Heart left ventricle (tissue), 16 donors: ENCODE data around the gene SMPDL3A. TPM values are rescaled to one million over a fixed set of nuclear protein-coding genes. Genes with fewer than 3 reads are reported as not detected.
A peak's percentile ranks its signal among the peaks of the same experiment; 100 is the strongest.
"Not testable (repeated sequence)": the region's sequence is repeated elsewhere in the genome, so short reads cannot be mapped to it uniquely, and the experiment has no call there.

Experiments used
- ATAC-seq, 4 donors: fragments of 200-7000 bp; cut with Tn5 transposase; one replicate each; pipeline ENCODE4 v1.9.1; 2020 to 2022; ENCODE audit warnings: moderate library complexity in 4 of 4, mild to moderate bottlenecking in 3 of 4, moderate number of reproducible peaks in 1 of 4
- DNase-seq, 5 donors: peaks; one replicate each; pipeline ENCODE4 v3.0.0-alpha.2; 2020
- H3K27ac ChIP-seq, 12 donors: fragments of 200-600 bp; sonication (generic) in 4 of 12; one replicate each; pipeline versions ENCODE4 v1.5.0 to v1.8.0; 2016 to 2022; ENCODE audit warnings: mild to moderate bottlenecking in 2 of 12
- H3K27me3 ChIP-seq, 9 donors: fragments of 200-600 bp; sonication (generic) in 2 of 9; one replicate each; pipeline versions ENCODE4 v1.5.1 to v1.8.0; 2016 to 2022; ENCODE audit warnings: mild to moderate bottlenecking in 3 of 9
- H3K36me3 ChIP-seq, 9 donors: fragments of 200-600 bp; sonication (generic) in 2 of 9; one replicate each; pipeline versions ENCODE4 v1.5.0 to v1.8.0; 2018 to 2022; ENCODE audit warnings: mild to moderate bottlenecking in 2 of 9
- H3K4me1 ChIP-seq, 12 donors: fragments of 200-600 bp; sonication (generic) in 4 of 12; one replicate each; pipeline versions ENCODE4 v1.5.0 to v1.8.0; 2016 to 2022; ENCODE audit warnings: mild to moderate bottlenecking in 3 of 12
- H3K4me3 ChIP-seq, 12 donors: fragments of 200-600 bp; sonication (generic) in 4 of 12; one replicate each; pipeline versions ENCODE4 v1.5.0 to v1.8.0; 2017 to 2022; ENCODE audit warnings: mild to moderate bottlenecking in 9 of 12, moderate library complexity in 4 of 12
- H3K9me3 ChIP-seq, 12 donors: fragments of 200-600 bp; sonication (generic) in 4 of 12; one replicate each; pipeline versions ENCODE4 v1.5.0 to v1.8.0; 2016 to 2022; ENCODE audit warnings: mild to moderate bottlenecking in 1 of 12
- POLR2A ChIP-seq, 2 donors: fragments of 450-650 bp; IDR thresholded peaks; one replicate each; pipeline ENCODE4 v1.6.1; 2017; ENCODE audit warnings: antibody characterized with exemption in 2 of 2, mild to moderate bottlenecking in 2 of 2, moderate library complexity in 2 of 2
- WGBS, 4 donors: extraction: QIAGEN DNeasy Blood & Tissue Kit in 2 of 4; methylation state at CpG; one replicate each; pipeline versions ENCODE4 v1.1.5 to v1.1.7; 2013 to 2018; 5-methylcytosine and 5-hydroxymethylcytosine counted together
- intact Hi-C, 10 donors: fragments of 100-400 bp; cut with DNase I; formaldehyde crosslinking; loops; one replicate each; pipeline versions ENCODE4 v1.11.1 to v1.14.2; 2022
- polyA plus RNA-seq, 2 donors: library from polyadenylated mRNA; stranded (reverse); fragments of 200-250 nt; gene quantifications; one replicate each; pipeline ENCODE4 v1.2.3, GENCODE V29; 2013
- total RNA-seq, 9 donors: library from RNA; depleted of rRNA in 2 of 9; stranded (reverse); fragments of >200 nt in 2 of 9; fragmentation: NEBNext Ultra II Directional in 3 of 9; extraction: Animal tissue kit (Norgen Biotek cat#: 25700) in 3 of 9; gene quantifications; one replicate each; pipeline versions ENCODE4 v1.1.0 to v1.2.4, GENCODE V29; 2016 to 2023
- TF ChIP-seq, protein P1 (sequence below), 12 donors: fragments of 200-600 bp; sonication (generic) in 4 of 12; IDR thresholded peaks; one replicate each; pipeline versions ENCODE4 v1.5.0 to v1.8.0; 2018 to 2022; ENCODE audit warnings: antibody characterized with exemption in 12 of 12, mild to moderate bottlenecking in 5 of 12
- donor health status: ischemic (EF 13 %, LVEDD 7.1; RV severe dilation, severe dysfunction).
- donor health status: healthy with polysubstance abuse.
- donor health status: DM: no; HTN: yes; CAD: no.
- donor health status: DM: no; HTN: no; CAD: no.
- donor health status: ischemic (EF 25% LVEDD 6.9; RV normal size, moderate dysfunction).
- donor health status: ischemic (EF 25% LVEDD 5.7; RV mildly dilated, moderate dysfunction).
- donor health status: healthy.
- donor health status: DM: yes; HTN: yes; CAD: no.
- donor health status: ischemic (EF 35%, LVEDD 5.7; RV mildly dilated, moderate dysfunction).
- donor health status: nonischemic (EF 11% LVEDD 7.7; RV severe dilation, severe dysfunction).
- donor health status: DM: yes; HTN: yes; CAD: no.
- donor health status: PGD.
- donor health status: ischemic (EF 29% LVEDD 5.4; RV normal size, mild dysfunction).
- donor health status: nonischemic (EF 23%, LVEDD 6.1; RV moderate dilation, normal function).

SMPDL3A gene
- total and polyA plus RNA-seq, 11 donors = 3.5 to 10.4 (median 4.6) TPM

DNA sequence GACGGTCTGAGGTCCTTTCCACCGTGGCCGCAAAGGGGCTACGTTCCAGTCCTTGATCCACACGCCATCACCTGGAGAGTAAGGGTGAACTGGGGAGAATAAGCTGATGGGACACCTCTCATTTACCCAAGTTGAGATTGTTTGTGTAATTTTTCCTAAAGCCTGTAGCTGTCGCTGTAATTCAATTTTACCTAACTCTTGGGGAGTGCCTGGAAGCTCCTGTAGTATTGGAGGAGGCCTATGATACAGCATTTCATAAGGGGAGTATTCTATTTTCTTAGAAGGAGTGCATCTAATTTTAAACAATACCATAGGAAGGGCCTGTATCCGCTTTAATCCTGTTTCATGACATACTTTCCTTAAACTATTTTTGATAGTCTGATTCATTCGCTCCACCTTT lies 44.8 kb upstream of the SMPDL3A start:
- WGBS, 4 donors = 35 to 40% (median 36%) methylated on average over 8 of the region's 8 CpGs

GRCh38 chr6:122744856-122745255 lies 44.2 kb upstream of the SMPDL3A start:
- H3K36me3 ChIP-seq, H3K27me3 ChIP-seq, H3K9me3 ChIP-seq, ATAC-seq, H3K27ac ChIP-seq, H3K4me3 ChIP-seq, DNase-seq, H3K4me1 ChIP-seq: not testable (repeated sequence)
- intact Hi-C loops = loop anchor here in 5 of 10 donors (5.0 kb wide), 1 partner anchor 92 kb away; no protein-coding TSS in a partner anchor
- WGBS, 4 donors = 78 to 89% (median 84%) methylated on average over 3 of the region's 3 CpGs

More for the DNA sequence above, 44.8 kb upstream of the SMPDL3A start:
- intact Hi-C loops, H3K27ac ChIP-seq, DNase-seq, ATAC-seq, H3K4me3 ChIP-seq, H3K4me1 ChIP-seq, H3K9me3 ChIP-seq, H3K27me3 ChIP-seq, H3K36me3 ChIP-seq: not testable (repeated sequence)
- TF ChIP-seq, protein P1, sequence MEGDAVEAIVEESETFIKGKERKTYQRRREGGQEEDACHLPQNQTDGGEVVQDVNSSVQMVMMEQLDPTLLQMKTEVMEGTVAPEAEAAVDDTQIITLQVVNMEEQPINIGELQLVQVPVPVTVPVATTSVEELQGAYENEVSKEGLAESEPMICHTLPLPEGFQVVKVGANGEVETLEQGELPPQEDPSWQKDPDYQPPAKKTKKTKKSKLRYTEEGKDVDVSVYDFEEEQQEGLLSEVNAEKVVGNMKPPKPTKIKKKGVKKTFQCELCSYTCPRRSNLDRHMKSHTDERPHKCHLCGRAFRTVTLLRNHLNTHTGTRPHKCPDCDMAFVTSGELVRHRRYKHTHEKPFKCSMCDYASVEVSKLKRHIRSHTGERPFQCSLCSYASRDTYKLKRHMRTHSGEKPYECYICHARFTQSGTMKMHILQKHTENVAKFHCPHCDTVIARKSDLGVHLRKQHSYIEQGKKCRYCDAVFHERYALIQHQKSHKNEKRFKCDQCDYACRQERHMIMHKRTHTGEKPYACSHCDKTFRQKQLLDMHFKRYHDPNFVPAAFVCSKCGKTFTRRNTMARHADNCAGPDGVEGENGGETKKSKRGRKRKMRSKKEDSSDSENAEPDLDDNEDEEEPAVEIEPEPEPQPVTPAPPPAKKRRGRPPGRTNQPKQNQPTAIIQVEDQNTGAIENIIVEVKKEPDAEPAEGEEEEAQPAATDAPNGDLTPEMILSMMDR (IDR thresholded peaks at IDR 0.05) = peak in 11 of 12 donors; percentile 12 to 43 (median 27)

GRCh38 chr6:122746688-122747087 lies 42.4 kb upstream of the SMPDL3A start:
- Histone ChIP-seq H3K4me1 (no peaks in the 10 kb centered on the region), H3K27ac (no peak overlapping the region), H3K9me3 (no peaks in the 10 kb centered on the region), H3K27me3 (no peaks in the 10 kb centered on the region), H3K4me3 (no peak overlapping the region), H3K36me3 (no peaks in the 10 kb centered on the region)
- ATAC-seq = no peak
- intact Hi-C loops = loop anchor here in 5 of 10 donors (5.0 kb wide), 1 partner anchor 91 kb away; no protein-coding TSS in a partner anchor
- 81 to 88% (median 85%) methylated on average over 9 of the region's 9 CpGs for WGBS, 4 donors
- no peak for TF ChIP-seq POLR2A (IDR thresholded peaks at IDR 0.05)
- TF ChIP-seq, protein P1 (IDR thresholded peaks at IDR 0.05) = no peak
- no peak for DNase-seq

- H3K9me3 ChIP-seq = no peaks in the 10 kb centered on the region
- no peak overlapping the region for H3K4me3 ChIP-seq
- H3K27me3 ChIP-seq = no peaks in the 10 kb centered on the region
- H3K36me3 ChIP-seq = no peaks in the 10 kb centered on the region
- ATAC-seq (no peak), DNase-seq (no peak)
- 83 to 96% (median 90%) methylated on average over 7 to 10 of the region's 10 CpGs for WGBS, 4 donors
- no peak overlapping the region for H3K27ac ChIP-seq
- peaks cover 0 to 5% (median 0%) of the 10 kb centered on the region in 12 donors for H3K4me1 ChIP-seq
- TF ChIP-seq POLR2A (IDR thresholded peaks at IDR 0.05) = no peak
- TF ChIP-seq, protein P1 (IDR thresholded peaks at IDR 0.05) = no peak
- intact Hi-C loops = loop anchor here in 5 of 10 donors (5.0 kb wide), 1 partner anchor 90 kb away; no protein-coding TSS in a partner anchor
Measured at GRCh38 chr6:122747573-122747972, 41.5 kb upstream of the SMPDL3A start.

DNA sequence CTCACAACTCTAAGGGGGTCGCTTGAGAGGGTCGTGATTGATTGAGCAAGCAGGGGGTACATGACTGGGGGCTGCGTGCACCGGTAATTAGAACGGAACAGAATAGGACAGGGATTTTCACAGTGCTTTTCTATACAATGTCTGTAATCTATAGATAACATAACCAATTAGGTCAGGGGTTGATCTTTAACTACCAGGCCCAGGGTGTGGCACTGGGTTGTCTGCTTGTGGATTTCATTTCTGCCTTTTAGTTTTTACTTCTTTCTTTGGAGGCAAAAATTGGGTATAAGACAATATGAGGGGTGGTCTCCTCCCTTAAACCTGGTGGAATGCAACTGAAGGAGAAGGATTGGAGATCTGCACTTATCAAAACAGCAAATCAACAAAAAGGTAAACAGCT lies 40.1 kb upstream of the SMPDL3A start:
- DNase-seq, H3K27me3 ChIP-seq, H3K9me3 ChIP-seq, H3K27ac ChIP-seq, H3K36me3 ChIP-seq, H3K4me3 ChIP-seq, ATAC-seq: not testable (repeated sequence)
- intact Hi-C loops = loop anchor here in 5 of 10 donors (5.0 kb wide), 1 partner anchor 88 kb away; no protein-coding TSS in a partner anchor
- 30 to 77% (median 50%) methylated on average over 5 of the region's 5 CpGs for WGBS, 4 donors
- H3K4me1 ChIP-seq = peaks cover 0 to 16% (median 0%) of the 10 kb centered on the region in 12 donors
